ENCODE measurements around the gene NFYC.
"Not testable (repeated sequence)": the region's sequence is repeated elsewhere in the genome, so short reads cannot be mapped to it uniquely, and the experiment has no call there.

NFYC gene

GRCh38 chr1:40665335-40666171, 26.0 kb upstream of the NFYC start, which contains the start of gene RIMS3:
TSS of gene RIMS3 (minus strand) at chr1:40665682. CDS start at chr1:40641925, 23,757 bp downstream.
- peak; percentile 73 for DNase-seq

GRCh38 chr1:40668769-40669525, 22.6 kb upstream of the NFYC start:
- peak; percentile 86 for DNase-seq

DNA sequence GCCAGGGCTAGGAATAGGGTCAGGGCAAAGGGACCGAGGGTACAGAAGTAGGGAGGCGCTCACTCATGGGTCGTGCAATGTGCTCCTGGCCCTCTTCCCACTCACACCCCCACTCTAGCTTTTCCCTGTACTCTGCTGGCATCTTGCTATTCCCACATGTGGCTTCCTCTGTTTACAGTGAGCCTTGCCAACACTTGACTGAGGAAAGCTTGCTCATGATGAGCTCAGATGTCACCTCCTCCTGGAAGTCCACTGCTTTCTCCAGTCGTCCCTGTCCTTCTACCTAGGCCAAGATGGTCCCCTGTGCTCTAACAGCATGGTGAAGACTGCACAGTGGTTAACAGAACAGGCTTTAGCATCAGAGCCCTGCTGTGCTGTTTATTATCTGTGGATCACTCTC, 18.1 kb upstream of the NFYC start:
- DNase-seq = no peak

DNA sequence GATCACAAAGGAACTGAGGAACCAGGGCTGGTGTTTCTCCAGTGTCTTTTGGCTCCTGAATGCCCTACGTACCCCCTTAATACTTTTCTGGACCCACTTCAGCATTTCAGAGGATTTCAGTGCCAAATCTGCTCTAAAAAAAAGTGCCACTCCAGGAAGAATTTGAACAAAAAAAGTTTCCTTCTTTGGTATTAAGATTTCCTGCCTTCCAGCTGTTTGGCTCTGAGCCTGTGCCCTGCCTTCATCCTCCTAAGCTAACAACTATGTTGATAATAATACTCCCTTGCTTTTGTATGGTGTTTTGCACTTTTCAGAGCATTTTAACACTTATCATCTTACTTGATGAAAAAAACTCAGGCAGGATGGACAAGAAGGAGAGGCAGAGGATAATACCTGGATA, 15.0 kb upstream of the NFYC start:
- no peak for DNase-seq

GRCh38 chr1:40679165-40679953, 12.1 kb upstream of the NFYC start:
- DNase-seq = no peak

- no peak for DNase-seq
These were observed 6.8 kb upstream of the NFYC start for GRCh38 chr1:40684669-40685068.

DNA sequence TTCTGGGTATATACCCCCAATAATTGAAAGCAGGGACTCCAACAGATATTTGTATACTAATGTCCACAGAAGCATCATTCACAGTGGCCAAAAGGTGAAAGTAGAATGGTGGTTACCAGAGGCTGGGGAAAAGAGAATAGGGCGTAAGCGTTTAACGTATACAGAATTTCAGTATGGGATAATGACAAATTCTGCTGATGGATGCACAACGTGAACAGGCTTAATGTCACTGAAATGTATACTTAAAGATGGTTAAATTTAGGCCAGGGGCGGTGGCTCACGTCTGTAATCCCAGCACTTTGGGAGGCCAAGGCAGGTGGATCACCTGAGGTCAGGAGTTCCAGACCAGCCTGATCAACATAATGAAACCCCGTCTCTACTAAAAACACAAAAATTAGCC, 4.4 kb upstream of the NFYC start:
- DNase-seq = no peak

DNA sequence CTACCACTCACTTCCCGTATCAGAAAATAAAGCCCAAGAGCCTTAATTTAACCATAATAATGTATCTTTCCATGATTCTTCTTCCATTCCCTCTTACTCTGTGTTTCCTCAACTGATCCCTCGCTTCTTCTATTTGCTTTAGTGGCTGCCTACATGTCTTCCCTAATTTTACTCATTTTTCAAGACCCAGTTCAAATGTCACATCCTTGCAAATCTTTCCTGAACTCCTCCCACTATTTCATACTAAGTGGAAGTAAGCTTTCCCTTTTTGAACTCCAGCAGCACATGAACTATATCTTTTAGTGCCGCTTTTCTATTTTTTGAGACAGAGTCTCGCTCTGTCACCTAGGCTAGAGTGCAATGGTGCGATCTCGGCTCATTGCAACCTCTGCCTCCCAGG, 3.8 kb upstream of the NFYC start:
- DNase-seq = no peak

DNA sequence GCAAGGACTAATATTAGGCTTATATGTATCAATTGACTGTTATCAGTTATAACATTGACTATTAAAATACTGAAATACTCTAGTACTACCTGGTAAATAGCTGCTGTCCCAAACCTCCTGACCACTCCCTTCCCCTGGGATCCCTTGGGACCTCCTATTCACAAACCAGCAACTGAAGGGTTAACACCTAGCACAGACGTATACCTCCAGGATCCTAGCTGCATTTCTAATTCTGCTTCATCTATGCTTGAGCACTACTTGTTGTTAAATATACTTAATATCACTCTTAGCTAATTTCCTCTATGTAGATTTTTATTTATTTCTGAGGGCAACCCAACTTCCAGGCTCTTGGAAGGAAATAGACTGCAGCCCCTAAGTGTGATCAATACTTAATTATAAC, 1.8 kb upstream of the NFYC start:
- DNase-seq = no peak

DNA sequence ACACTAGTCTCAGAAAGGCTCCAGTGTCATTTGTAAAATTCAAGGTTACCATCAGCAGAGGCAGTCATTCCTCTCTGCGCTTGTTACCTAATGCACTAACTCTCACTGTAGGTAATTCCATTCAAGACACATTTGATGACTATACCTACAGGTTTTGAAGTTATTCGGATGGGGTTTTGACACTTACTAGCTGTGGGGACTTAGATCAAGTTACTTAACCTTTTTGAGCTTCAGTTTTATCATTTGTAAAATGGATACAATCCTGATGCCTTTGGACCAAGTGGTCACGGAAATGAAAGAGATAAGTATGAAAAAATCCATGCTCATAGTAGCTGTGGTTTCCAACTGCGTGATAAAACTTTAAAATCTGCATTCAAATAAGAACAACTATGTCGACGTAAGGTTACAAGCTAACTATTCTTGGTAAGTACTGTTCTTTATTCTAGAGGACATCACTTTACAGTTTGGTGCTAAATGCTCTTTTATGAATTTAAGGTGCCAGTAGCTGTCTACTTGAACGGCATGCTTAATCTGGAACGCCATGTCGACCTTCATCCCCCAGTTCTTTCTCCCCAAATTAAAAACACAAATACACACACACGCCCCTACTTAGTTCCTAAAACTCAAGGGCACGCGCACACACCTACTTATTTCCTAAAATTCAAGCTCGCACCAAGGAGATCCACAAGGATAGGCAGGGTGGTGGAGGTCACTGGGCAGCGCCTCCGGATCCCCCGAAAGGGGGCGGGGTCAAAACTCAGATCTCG, 550 bp upstream of the NFYC start:
- no peak for DNase-seq

GRCh38 chr1:40692429-40692895, 958 bp downstream of the NFYC start:
- no peak for DNase-seq

DNA sequence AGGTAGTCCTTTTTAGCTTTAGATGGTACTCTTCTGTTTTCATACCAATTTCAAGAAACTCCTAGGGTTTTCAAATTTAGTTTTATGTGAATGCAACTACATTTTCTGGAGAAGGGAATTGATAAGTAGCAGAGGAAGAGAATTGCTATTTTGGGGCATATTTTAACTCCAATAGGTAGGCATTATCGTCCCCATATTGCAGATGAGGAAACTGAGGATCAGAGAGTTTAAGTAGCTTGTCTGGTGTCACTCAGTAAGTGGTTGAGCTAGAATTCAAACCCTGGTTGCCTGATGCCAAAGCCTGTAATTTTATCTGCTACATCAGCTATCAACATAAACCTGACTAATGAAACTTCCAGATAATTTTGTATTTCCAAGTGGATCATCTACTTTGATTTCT, 1.9 kb downstream of the NFYC start:
- DNase-seq = no peak

DNA sequence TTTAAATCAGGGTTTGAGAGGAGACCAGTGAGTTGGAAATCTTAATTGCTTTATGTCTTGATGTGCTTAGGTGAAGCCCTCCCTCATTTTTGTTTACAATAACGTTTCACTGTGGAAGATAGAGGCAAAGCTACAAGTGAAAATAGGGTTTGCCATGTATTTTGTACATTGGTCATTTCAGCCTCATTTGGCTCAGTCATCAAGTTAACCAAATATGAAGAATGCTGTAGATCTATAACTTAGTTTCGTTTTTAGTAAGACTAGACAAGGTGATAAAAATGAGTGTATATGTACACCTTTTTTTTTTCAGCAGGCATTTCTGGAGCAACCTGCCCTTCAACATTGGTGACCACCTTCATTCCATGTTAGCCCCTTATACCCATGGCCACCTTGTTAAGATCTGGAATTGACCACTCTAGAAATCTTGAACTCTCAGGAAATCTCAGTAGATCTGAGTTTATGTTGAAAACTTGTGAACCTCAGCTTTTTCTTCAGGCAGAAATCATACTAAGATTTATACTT, 2.9 kb downstream of the NFYC start:
- DNase-seq = no peak

GRCh38 chr1:40696294-40696693, 4.8 kb downstream of the NFYC start:
- DNase-seq = no peak

GRCh38 chr1:40697436-40697835, 5.9 kb downstream of the NFYC start:
- DNase-seq = no peak

GRCh38 chr1:40699787-40700186, 8.3 kb downstream of the NFYC start:
- DNase-seq = no peak

DNA sequence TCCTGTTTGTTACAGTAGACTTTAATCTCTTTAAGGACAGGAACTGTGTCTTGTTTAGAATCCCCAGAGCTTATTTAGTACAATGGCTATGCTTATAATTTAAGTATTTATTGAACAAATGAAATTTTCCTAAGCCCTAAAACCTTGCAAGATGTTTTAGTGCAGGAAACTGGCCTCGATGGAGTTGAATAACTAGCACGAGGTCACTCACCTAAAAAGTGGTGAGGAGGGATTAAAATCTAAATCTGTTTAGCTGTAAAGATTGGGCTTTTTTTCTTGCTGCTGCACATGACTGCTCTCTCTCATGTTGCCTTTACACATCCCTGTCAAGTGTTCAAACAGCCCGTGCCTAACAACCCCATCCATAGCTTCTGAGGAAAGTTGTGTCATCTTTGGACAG, 10.2 kb downstream of the NFYC start:
- no peak for DNase-seq

DNA sequence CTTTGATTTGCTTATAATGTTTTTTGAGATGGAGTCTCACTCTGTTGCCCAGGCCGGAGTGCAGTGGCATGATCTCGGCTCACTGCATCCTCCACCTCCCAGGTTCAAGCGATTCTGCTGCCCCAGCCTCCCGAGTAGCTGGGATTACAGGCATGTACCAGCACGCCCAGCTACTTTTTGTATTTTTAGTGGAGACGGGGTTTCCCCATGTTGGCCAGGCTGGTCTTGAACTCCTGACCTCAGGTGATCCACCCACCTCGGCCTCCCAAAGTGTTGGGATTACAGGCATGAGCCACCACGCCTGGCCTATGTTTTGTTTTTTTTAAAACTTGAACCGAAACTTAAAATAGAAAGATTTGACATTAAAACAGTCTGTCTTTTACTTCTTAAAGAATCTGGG, 11.3 kb downstream of the NFYC start:
- not testable (repeated sequence) for DNase-seq

GRCh38 chr1:40703316-40703715, 11.8 kb downstream of the NFYC start:
- no peak for DNase-seq

DNA sequence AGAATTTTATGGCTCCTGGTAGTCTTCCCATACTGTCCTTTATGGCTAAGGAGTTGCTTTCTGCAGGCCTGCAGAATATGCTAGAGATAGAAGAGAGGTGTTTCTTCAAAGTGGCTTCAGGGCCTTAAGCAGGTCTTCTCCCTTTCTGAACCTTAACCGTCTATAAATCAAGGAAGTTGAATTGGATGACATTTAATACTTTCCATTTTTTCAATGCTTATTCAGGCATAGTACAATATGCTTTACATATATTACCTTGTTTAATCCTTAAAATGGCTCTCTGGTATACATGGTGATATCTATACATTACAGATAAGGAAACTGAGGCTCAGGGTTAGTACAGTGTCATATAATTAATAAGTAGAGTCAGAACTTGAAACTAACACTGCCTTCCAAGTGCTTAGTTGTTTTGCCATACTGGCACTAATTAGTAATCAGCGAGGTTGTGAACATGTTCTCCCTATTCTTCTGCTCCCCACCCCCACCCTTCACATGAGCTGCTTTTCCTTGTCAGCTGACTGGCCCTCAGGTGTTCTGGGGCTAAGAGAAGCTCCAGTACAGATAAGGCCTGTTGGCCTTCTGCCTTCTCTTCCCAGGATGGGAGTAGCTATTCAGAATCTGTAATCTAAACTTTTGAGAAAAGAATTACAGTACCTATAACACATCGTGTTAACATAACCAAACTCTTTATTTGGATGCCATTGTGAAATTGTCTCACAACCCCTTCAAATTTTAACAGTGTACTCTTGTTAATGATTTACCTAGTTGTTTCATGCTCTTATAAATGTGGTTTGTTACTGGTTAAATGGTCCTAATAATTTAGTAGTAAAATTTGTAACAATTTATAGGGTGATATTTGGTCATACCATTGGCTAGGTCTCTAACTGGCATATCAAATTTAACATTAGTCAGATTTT, 13.6 kb downstream of the NFYC start:
- no peak for DNase-seq

GRCh38 chr1:40706626-40707025, 15.1 kb downstream of the NFYC start:
- DNase-seq = no peak
